Sigmoid colon (tissue), 7 donors: ENCODE results near the gene TSPAN32. TPM values are rescaled to one million over a fixed set of nuclear protein-coding genes. Genes with fewer than 3 reads are reported as not detected.
A peak's percentile ranks its signal among the peaks of the same experiment; 100 is the strongest.

Experiments
- DNase-seq: peaks from one replicate; pipeline ENCODE4 v3.0.0-alpha.2; 2019
- H3K27ac ChIP-seq, 4 donors: fragments of 200-600 bp; sonication (generic); one replicate each; pipeline ENCODE4 v1.5.1; 2016 to 2019; ENCODE audit warnings: mild to moderate bottlenecking in 1 of 4
- H3K27me3 ChIP-seq, 3 donors: fragments of 200-600 bp; sonication (generic); one replicate each; pipeline ENCODE4 v1.5.1; 2019; ENCODE audit warnings: mild to moderate bottlenecking in 1 of 3
- H3K36me3 ChIP-seq, 4 donors: fragments of 200-600 bp; sonication (generic); one replicate each; pipeline ENCODE4 v1.5.1; 2016 to 2019
- H3K4me1 ChIP-seq, 4 donors: fragments of 200-600 bp; sonication (generic); one replicate each; pipeline ENCODE4 v1.5.1; 2017 to 2019
- H3K4me3 ChIP-seq, 4 donors: fragments of 200-600 bp; sonication (generic); one replicate each; pipeline ENCODE4 v1.5.1; 2017 to 2019; ENCODE audit warnings: mild to moderate bottlenecking in 2 of 4, moderate library complexity in 1 of 4
- H3K9me3 ChIP-seq, 4 donors: fragments of 200-600 bp in 3 of 4; sonication (generic) in 3 of 4; one replicate each; pipeline versions ENCODE4 v1.5.1 to v1.6.1; 2013 to 2019
- CTCF ChIP-seq, 4 experiments: fragments of 450-650 bp in 3 of 4; fragments of 200-600 bp in 1 of 4; IDR thresholded peaks; one replicate each; pipeline ENCODE4 v1.5.1; 2016 to 2019; ENCODE audit warnings: antibody characterized with exemption in 4 of 4, mild to moderate bottlenecking in 3 of 4, moderate library complexity in 2 of 4
- EP300 ChIP-seq, 4 donors: sonication (generic); formaldehyde crosslinking; IDR thresholded peaks; one replicate each; pipeline ENCODE4 v1.6.1; 2017; ENCODE audit warnings: antibody characterized with exemption in 4 of 4
- POLR2A ChIP-seq, 2 donors: fragments of 450-650 bp; IDR thresholded peaks; one replicate each; pipeline ENCODE4 v1.6.1; 2016; ENCODE audit warnings: antibody characterized with exemption in 2 of 2, mild to moderate bottlenecking in 2 of 2, moderate library complexity in 2 of 2
- POLR2AphosphoS5 ChIP-seq, 4 donors: sonication (generic); formaldehyde crosslinking; IDR thresholded peaks; one replicate each; pipeline ENCODE4 v1.6.1; 2017; ENCODE audit warnings: antibody characterized with exemption in 4 of 4
- WGBS, 2 donors: extraction: QIAGEN DNeasy Blood & Tissue Kit; methylation state at CpG; one replicate each; pipeline ENCODE4 v1.1.7; 2013; 5-methylcytosine and 5-hydroxymethylcytosine counted together
- intact Hi-C: fragments of 100-400 bp; cut with DNase I; formaldehyde crosslinking; loops from one replicate; pipeline ENCODE4 v1.15.1; 2023
- polyA plus RNA-seq, 3 donors: library from polyadenylated mRNA; stranded (reverse); fragments of 200-250 nt; gene quantifications; one replicate each; pipeline ENCODE4 v1.2.3, GENCODE V29; 2013
- total RNA-seq, 4 donors: library from RNA; depleted of rRNA; stranded (reverse); fragments of >200 nt; gene quantifications; one replicate each; pipeline ENCODE4 v1.1.0, GENCODE V29; 2016
- donor health status: healthy with polysubstance abuse.
- donor health status: Bipolar disorder and iron deficiency.
- donor health status: healthy.

TSPAN32 gene
- total and polyA plus RNA-seq, 7 donors = 0.81 to 5.3 (median 1.1) TPM; not detected in 2

- no peak overlapping the region for H3K27ac ChIP-seq
These were observed 30.8 kb upstream of the TSPAN32 start for GRCh38 chr11:2271077-2271326.

GRCh38 chr11:2271327-2272227 lies 30.2 kb upstream of the TSPAN32 start:
- TF ChIP-seq EP300 (IDR thresholded peaks at IDR 0.05) (no peak), POLR2AphosphoS5 (IDR thresholded peaks at IDR 0.05) (no peak), CTCF (IDR thresholded peaks at IDR 0.05) (no peak), POLR2A (IDR thresholded peaks at IDR 0.05) (no peak)
- H3K4me3 ChIP-seq = no peak overlapping the region
- H3K9me3 ChIP-seq = no peaks in the 10 kb centered on the region
- peaks cover 36 to 67% (median 49%) of the 10 kb centered on the region in 3 donors for H3K27me3 ChIP-seq
- H3K4me1 ChIP-seq = peaks cover 0 to 32% (median 28%) of the 10 kb centered on the region in 4 donors
- intact Hi-C loops = no loop called here
- WGBS, 2 donors = 29 to 38% methylated on average over 45 of the region's 45 CpGs
- peak; percentile 60 for DNase-seq
- H3K27ac ChIP-seq = no peak overlapping the region
- no peaks in the 10 kb centered on the region for H3K36me3 ChIP-seq

More at GRCh38 chr11:2271077-2271326, 30.8 kb upstream of the TSPAN32 start:
- TF ChIP-seq EP300 (IDR thresholded peaks at IDR 0.05) = no peak
- TF ChIP-seq POLR2AphosphoS5 (IDR thresholded peaks at IDR 0.05) = no peak
- no peak for TF ChIP-seq POLR2A (IDR thresholded peaks at IDR 0.05)
- TF ChIP-seq CTCF (IDR thresholded peaks at IDR 0.05) = no peak
- Histone ChIP-seq H3K36me3 (no peaks in the 10 kb centered on the region), H3K27me3 (peaks cover 36 to 67% (median 49%) of the 10 kb centered on the region in 3 donors), H3K4me3 (peak overlapping the region in 1 of 4 donors; percentile 48), H3K9me3 (no peaks in the 10 kb centered on the region), H3K4me1 (peaks cover 0 to 32% (median 28%) of the 10 kb centered on the region in 4 donors)
- 1 to 3% methylated on average over 28 of the region's 28 CpGs for WGBS, 2 donors
- intact Hi-C loops = no loop called here
- peak; percentile 62 for DNase-seq

GRCh38 chr11:2272228-2272945 lies 29.4 kb upstream of the TSPAN32 start:
- Histone ChIP-seq H3K9me3 (no peaks in the 10 kb centered on the region), H3K27me3 (peaks cover 36 to 62% (median 49%) of the 10 kb centered on the region in 3 donors), H3K4me1 (peaks cover 0 to 32% (median 28%) of the 10 kb centered on the region in 4 donors), H3K36me3 (no peaks in the 10 kb centered on the region), H3K27ac (no peak overlapping the region), H3K4me3 (no peak overlapping the region)
- 82 to 92% methylated on average over 21 of the region's 21 CpGs for WGBS, 2 donors
- DNase-seq = peak; percentile 50
- intact Hi-C loops = no loop called here
- no peak for TF ChIP-seq CTCF (IDR thresholded peaks at IDR 0.05)

- Histone ChIP-seq H3K9me3 (no peaks in the 10 kb centered on the region), H3K4me1 (peaks cover 0 to 32% (median 28%) of the 10 kb centered on the region in 4 donors), H3K27ac (no peak overlapping the region), H3K27me3 (peaks cover 36 to 57% (median 45%) of the 10 kb centered on the region in 3 donors), H3K36me3 (no peaks in the 10 kb centered on the region), H3K4me3 (no peak overlapping the region)
- WGBS, 2 donors = 89 to 92% methylated on average over 7 of the region's 7 CpGs
- intact Hi-C loops = no loop called here
- TF ChIP-seq EP300 (IDR thresholded peaks at IDR 0.05) = no peak
- TF ChIP-seq CTCF (IDR thresholded peaks at IDR 0.05) = no peak
- TF ChIP-seq POLR2AphosphoS5 (IDR thresholded peaks at IDR 0.05) = no peak
- TF ChIP-seq POLR2A (IDR thresholded peaks at IDR 0.05) = no peak
- DNase-seq = no peak
These were observed 28.9 kb upstream of the TSPAN32 start for GRCh38 chr11:2272946-2273280.
